ENCODE measurements around the gene MPC1L. TPM values are rescaled to one million over a fixed set of nuclear protein-coding genes. Genes with fewer than 3 reads are reported as not detected.

Gene MPC1L
- total and polyA plus RNA-seq, 2 of the 4 experiments (the other 2 are of a cell fraction), result not detected

GRCh38 chrX:40663880-40664630 lies 40.8 kb downstream of the MPC1L start:
- H3K36me3 ChIP-seq (ENCODE audit: control insufficient read depth, insufficient read depth, low read length), result peaks cover 14% of the 10 kb centered on the region
- no peak overlapping the region for H2AFZ ChIP-seq (replicated peaks; ENCODE audit: low read length, poor library complexity)
- no peak overlapping the region for H4K8ac ChIP-seq (ENCODE audit: low read depth in 2 of 2, low read length in 2 of 2)
- no peak overlapping the region for H3K27ac ChIP-seq (ENCODE audit: insufficient read depth, low read length)
- H3K4me3 ChIP-seq (ENCODE audit: insufficient read depth, low read depth, low read length), result no peak overlapping the region
- no peak overlapping the region for H3K9ac ChIP-seq (ENCODE audit: low read depth, low read length)
- in situ Hi-C loops (cut with MboI; ENCODE audit: low sequenced_read_pairs) (loop anchor here (25.0 kb wide), 1 partner anchor 573 kb away; no protein-coding TSS in a partner anchor), intact Hi-C loops (cut with micrococcal nuclease) (loop anchor here (1.0 to 2.0 kb wide), 2 partner anchors 73 to 130 kb away; no protein-coding TSS in a partner anchor), dilution Hi-C loops (cut with HindIII; ENCODE audit: low sequenced_read_pairs, unreplicated experiment) (no loop called here)
- H4K20me1 ChIP-seq (ENCODE audit: insufficient read depth, low read length), result peaks cover 3% of the 10 kb centered on the region; the same call in 1 of the 2 replicates
- H2BK15ac ChIP-seq (ENCODE audit: low read depth, low read length), result no peak overlapping the region
- H2AK5ac ChIP-seq (ENCODE audit: low read depth, low read length), result no peak overlapping the region
- H3K23ac ChIP-seq (ENCODE audit: low read depth, low read length), result no peak overlapping the region
- BruUV-seq (replicated peaks), result no TSS peak
- peak; percentile 45 for TF ChIP-seq RAD21 (IDR thresholded peaks at IDR 0.05; ENCODE audit: low read length)
- peak; percentile 46 for TF ChIP-seq SMC3 (IDR thresholded peaks at IDR 0.05; ENCODE audit: low read depth, low read length)
- TF ChIP-seq CHD1 (IDR thresholded peaks at IDR 0.05; ENCODE audit: low read depth, low read length), result no peak
- no peak for TF ChIP-seq MXI1 (IDR thresholded peaks at IDR 0.05; ENCODE audit: borderline replicate concordance, low read depth, low read length)
- TF ChIP-seq, protein P1, sequence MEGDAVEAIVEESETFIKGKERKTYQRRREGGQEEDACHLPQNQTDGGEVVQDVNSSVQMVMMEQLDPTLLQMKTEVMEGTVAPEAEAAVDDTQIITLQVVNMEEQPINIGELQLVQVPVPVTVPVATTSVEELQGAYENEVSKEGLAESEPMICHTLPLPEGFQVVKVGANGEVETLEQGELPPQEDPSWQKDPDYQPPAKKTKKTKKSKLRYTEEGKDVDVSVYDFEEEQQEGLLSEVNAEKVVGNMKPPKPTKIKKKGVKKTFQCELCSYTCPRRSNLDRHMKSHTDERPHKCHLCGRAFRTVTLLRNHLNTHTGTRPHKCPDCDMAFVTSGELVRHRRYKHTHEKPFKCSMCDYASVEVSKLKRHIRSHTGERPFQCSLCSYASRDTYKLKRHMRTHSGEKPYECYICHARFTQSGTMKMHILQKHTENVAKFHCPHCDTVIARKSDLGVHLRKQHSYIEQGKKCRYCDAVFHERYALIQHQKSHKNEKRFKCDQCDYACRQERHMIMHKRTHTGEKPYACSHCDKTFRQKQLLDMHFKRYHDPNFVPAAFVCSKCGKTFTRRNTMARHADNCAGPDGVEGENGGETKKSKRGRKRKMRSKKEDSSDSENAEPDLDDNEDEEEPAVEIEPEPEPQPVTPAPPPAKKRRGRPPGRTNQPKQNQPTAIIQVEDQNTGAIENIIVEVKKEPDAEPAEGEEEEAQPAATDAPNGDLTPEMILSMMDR (conservative IDR thresholded peaks at IDR 0.05; ENCODE audit: low read depth, low read length), result peak; percentile 48
- H3K56ac ChIP-seq (ENCODE audit: extremely low read depth, insufficient read depth, low read length), result no peak overlapping the region
- H3K9me1 ChIP-seq (ENCODE audit: insufficient read depth, low read length), result no peaks in the 10 kb centered on the region
- no peak overlapping the region for H2BK5ac ChIP-seq (ENCODE audit: low read depth, low read length, poor library complexity, severe bottlenecking)
- WGBS, 2 experiments (ENCODE audit: extremely low coverage in 2 of 2, insufficient read length in 1 of 2), result no CpG with 5 or more reads among the region's 6 CpGs
- no peaks in the 10 kb centered on the region for H3K9me3 ChIP-seq (ENCODE audit: control insufficient read depth, insufficient read depth, low read length)
- DNase-seq, result peak; percentile 33
- H3K4ac ChIP-seq (ENCODE audit: low read depth, low read length), result no peak overlapping the region
- H3K4me2 ChIP-seq (ENCODE audit: low read depth, low read length), result no peak overlapping the region
- no peaks in the 10 kb centered on the region for H3K79me1 ChIP-seq (ENCODE audit: low read depth in 1 of 2, low read length in 2 of 2)
- ChIA-PET CTCF (interaction anchor here (0.6 to 1.4 kb wide), 5 partner anchors 12 to 131 kb away, joined by 3 to 5 read pairs (median 4); no protein-coding TSS in a partner anchor), POLR2A (ENCODE audit: unreplicated experiment) (no interaction called here)
- H2BK20ac ChIP-seq (ENCODE audit: low read depth, low read length), result no peak overlapping the region
- no peak overlapping the region for H2AK9ac ChIP-seq (replicated peaks; ENCODE audit: low read depth, low read length, poor library complexity)
- no peak overlapping the region for H3K18ac ChIP-seq (ENCODE audit: low read depth, low read length)
- H3K14ac ChIP-seq (replicated peaks; ENCODE audit: low read depth, low read length), result no peak overlapping the region
- H3K4me1 ChIP-seq (ENCODE audit: control insufficient read depth, insufficient read depth, low read length), result no peaks in the 10 kb centered on the region
- ATAC-seq (ENCODE audit: low read depth), result peak; percentile 86
- H3K27me3 ChIP-seq (ENCODE audit: control insufficient read depth, insufficient read depth, low read length), result no peaks in the 10 kb centered on the region; the same call in 1 of the 2 replicates
- H2BK120ac ChIP-seq (ENCODE audit: low read depth, low read length), result no peak overlapping the region
- H4K5ac ChIP-seq (ENCODE audit: low read depth, low read length), result no peak overlapping the region
- no peak overlapping the region for H4K91ac ChIP-seq (ENCODE audit: insufficient read depth, low read depth, low read length)

Data from IMR-90 (cell line).